WTC11 (cell line): Measurements from ENCODE around the gene MED15. TPM values are rescaled to one million over a fixed set of nuclear protein-coding genes. Genes with fewer than 3 reads are reported as not detected.
"Not testable (repeated sequence)": the region's sequence is repeated elsewhere in the genome, so short reads cannot be mapped to it uniquely, and the experiment has no call there.

Experiments
- ATAC-seq: fragments of 200-7000 bp; cut with Tn5 transposase; 2 replicates; pipeline ENCODE4 v1.10.0; 2021; ENCODE audit warnings: mild to moderate bottlenecking, moderate library complexity
- CTCF ChIA-PET: fragments of 300-600 bp; sonication (Branson Sonifier 250); formaldehyde crosslinking; loops from one replicate; lab custom pipeline; 2021; ENCODE audit warnings: antibody characterized with exemption; lab: Charles Lee
- POLR2A ChIA-PET: fragments of 350-600 bp; sonication (Branson Sonifier 250); formaldehyde crosslinking; loops from one replicate; lab custom pipeline; 2021; ENCODE audit warnings: antibody characterized with exemption; lab: Charles Lee
- DNase-seq: peaks from one replicate; pipeline ENCODE4 v3.0.0; 2021; ENCODE audit warnings: low spot score
- H3K27ac Mint-ChIP-seq: 2 replicates; pipeline ENCODE4 v1.8.0; 2021; ENCODE audit warnings: mixed read lengths
- H3K27me3 Mint-ChIP-seq: 2 replicates; pipeline ENCODE4 v1.8.0; 2021; ENCODE audit warnings: low read depth, mild to moderate bottlenecking, moderate library complexity, mixed read lengths
- H3K36me3 Mint-ChIP-seq: 2 replicates; pipeline ENCODE4 v1.8.0; 2021; ENCODE audit warnings: mixed read lengths
- H3K4me1 Mint-ChIP-seq: 2 replicates; pipeline ENCODE4 v1.8.0; 2022; ENCODE audit warnings: mixed read lengths
- H3K4me3 Mint-ChIP-seq: 2 replicates; pipeline ENCODE4 v1.8.0; 2021; ENCODE audit warnings: mild to moderate bottlenecking, moderate library complexity, mixed read lengths
- H3K9me3 Mint-ChIP-seq: 2 replicates; pipeline ENCODE4 v1.8.0; 2021; ENCODE audit warnings: mixed read lengths
- FOXJ3 ChIP-seq: sonication (generic); formaldehyde crosslinking; IDR thresholded peaks from 2 replicates; pipeline ENCODE4 v1.9.0; 2021; ENCODE audit warnings: missing genetic modification reagents, mild to moderate bottlenecking, borderline replicate concordance
- FOXP4 ChIP-seq: sonication (generic); formaldehyde crosslinking; IDR thresholded peaks from 2 replicates; pipeline ENCODE4 v1.8.0; 2022; ENCODE audit warnings: mild to moderate bottlenecking, missing genetic modification reagents
- GTF2I ChIP-seq: fragments of 250-450 bp; sonication (Bioruptor Pico); conservative IDR thresholded peaks from 2 replicates; pipeline ENCODE4 v1.4.0; 2021; ENCODE audit warnings: mild to moderate bottlenecking
- MYBL2 ChIP-seq: sonication (generic); formaldehyde crosslinking; IDR thresholded peaks from 2 replicates; pipeline ENCODE4 v1.8.1; 2023; ENCODE audit warnings: mild to moderate bottlenecking, moderate library complexity, missing genetic modification reagents
- NFYB ChIP-seq: sonication (generic); formaldehyde crosslinking; conservative IDR thresholded peaks from 2 replicates; pipeline ENCODE4 v1.8.0; 2022; ENCODE audit warnings: low read depth, missing genetic modification reagents
- SOX15 ChIP-seq: fragments of 250-450 bp; sonication (Bioruptor Pico); IDR thresholded peaks from 2 replicates; pipeline ENCODE4 v1.9.0; 2021; ENCODE audit warnings: mild to moderate bottlenecking
- TEAD4 ChIP-seq: sonication (generic); formaldehyde crosslinking; IDR thresholded peaks from 2 replicates; pipeline ENCODE4 v1.8.0; 2022; ENCODE audit warnings: mild to moderate bottlenecking, missing genetic modification reagents
- ZBTB21 ChIP-seq: sonication (generic); formaldehyde crosslinking; IDR thresholded peaks from 2 replicates; pipeline ENCODE4 v1.8.1; 2023; ENCODE audit warnings: mild to moderate bottlenecking, missing genetic modification reagents, borderline replicate concordance
- ZBTB43 ChIP-seq: sonication (generic); formaldehyde crosslinking; IDR thresholded peaks from 2 replicates; pipeline ENCODE4 v1.8.1; 2023; ENCODE audit warnings: mild to moderate bottlenecking, missing genetic modification reagents
- ZMAT4 ChIP-seq: fragments of 250-450 bp; sonication (Bioruptor Pico); IDR thresholded peaks from 2 replicates; pipeline ENCODE4 v1.9.0; 2021; ENCODE audit warnings: mild to moderate bottlenecking
- ZNF423 ChIP-seq: fragments of 250-450 bp; sonication (Bioruptor Pico); IDR thresholded peaks from 2 replicates; pipeline ENCODE4 v2.1.2; 2022; ENCODE audit warnings: mild to moderate bottlenecking, moderate library complexity
- ZNF532 ChIP-seq: fragments of 250-450 bp; sonication (Bioruptor Pico); IDR thresholded peaks from 2 replicates; pipeline ENCODE4 v1.9.0; 2021; ENCODE audit warnings: mild to moderate bottlenecking, borderline replicate concordance
- total RNA-seq: library from RNA; stranded (reverse); gene quantifications from 3 replicates; pipeline ENCODE4 v1.2.3, GENCODE V29; 2021

The MED15 gene
- total RNA-seq, 1 experiment from 2014 or later: 67.7 TPM

- TF ChIP-seq ZNF532 (CRISPR knock-in tag) (no peak), NFYB (no peak), FOXJ3 (CRISPR knock-in tag) (no peak), SOX15 (CRISPR knock-in tag) (no peak), MYBL2 (CRISPR knock-in tag) (no peak), GTF2I (CRISPR knock-in tag) (no peak), ZBTB21 (CRISPR knock-in tag) (no peak)
Observed at GRCh38 chr22:20471126-20471833, 36.1 kb upstream of the MED15 start (continued).

GRCh38 chr22:20472629-20473442 is 34.6 kb upstream of the MED15 start:
- no peak; the same call in 1 of the 2 replicates for ATAC-seq
- Mint-ChIP-seq H3K36me3 (peaks cover 3% of the 10 kb centered on the region; the same call in 1 of the 2 replicates), H3K27ac (no peak overlapping the region), H3K27me3 (no peaks in the 10 kb centered on the region), H3K4me3 (no peak overlapping the region), H3K9me3 (no peaks in the 10 kb centered on the region), H3K4me1 (no peaks in the 10 kb centered on the region)
- TF ChIP-seq ZNF532 (CRISPR knock-in tag): no peak
- TF ChIP-seq ZMAT4: no peak
- TF ChIP-seq TEAD4 (CRISPR knock-in tag): no peak
- no peak for TF ChIP-seq ZBTB43 (CRISPR knock-in tag)
- DNase-seq: no peak
- CTCF ChIA-PET: interaction anchor here (1.0 to 2.9 kb wide), 2 partner anchors 16 to 55 kb away, joined by 8 to 12 read pairs; no protein-coding TSS in a partner anchor
- POLR2A ChIA-PET: no interaction called here

- peaks cover 5% of the 10 kb centered on the region; the same call in 1 of the 2 replicates for H3K9me3 Mint-ChIP-seq
- ChIA-PET POLR2A (no interaction called here), CTCF (interaction anchor here (2.9 kb wide), 1 partner anchor 57 kb away, joined by 12 read pairs; no protein-coding TSS in a partner anchor)
- no peak for DNase-seq
- ATAC-seq: no peak
- H3K4me1 Mint-ChIP-seq: no peaks in the 10 kb centered on the region
- H3K4me3 Mint-ChIP-seq: no peak overlapping the region
- TF ChIP-seq ZNF423 (CRISPR knock-in tag) (no peak), FOXP4 (no peak)
- no peaks in the 10 kb centered on the region for H3K27me3 Mint-ChIP-seq
- H3K27ac Mint-ChIP-seq: no peak overlapping the region
- H3K36me3 Mint-ChIP-seq: peaks cover 3% of the 10 kb centered on the region; the same call in 1 of the 2 replicates
Observed at GRCh38 chr22:20475115-20475436, 32.3 kb upstream of the MED15 start.

- H3K27me3 Mint-ChIP-seq, POLR2A ChIA-PET, H3K4me1 Mint-ChIP-seq, H3K27ac Mint-ChIP-seq, H3K4me3 Mint-ChIP-seq, H3K9me3 Mint-ChIP-seq, ATAC-seq, DNase-seq, H3K36me3 Mint-ChIP-seq: not testable (repeated sequence)
- CTCF ChIA-PET: interaction anchor here (2.9 kb wide), 1 partner anchor 57 kb away, joined by 12 read pairs; no protein-coding TSS in a partner anchor
Observed at GRCh38 chr22:20475569-20475968, 31.8 kb upstream of the MED15 start.

GRCh38 chr22:20478059-20478458 is 29.4 kb upstream of the MED15 start:
- H3K27ac Mint-ChIP-seq, H3K27me3 Mint-ChIP-seq, CTCF ChIA-PET, H3K36me3 Mint-ChIP-seq, H3K4me1 Mint-ChIP-seq, ATAC-seq, POLR2A ChIA-PET, H3K9me3 Mint-ChIP-seq, DNase-seq, H3K4me3 Mint-ChIP-seq: not testable (repeated sequence)
